HL-60 (cell line): ENCODE measurements around the gene BFSP2.

Experiments used
- DNase-seq, 2 experiments: peaks; one replicate each; pipeline ENCODE4 v3.0.0-alpha.2; 2010 to 2020; ENCODE audit warnings: low read depth in 1 of 2, low spot score in 1 of 2
- H3K27ac ChIP-seq: fragments of 250-450 bp; sonication (Bioruptor Pico); replicated peaks from 2 replicates; pipeline ENCODE4 v1.5.1; 2020; ENCODE audit warnings: mild to moderate bottlenecking, moderate library complexity
- H3K27me3 ChIP-seq: fragments of 250-450 bp; sonication (Bioruptor Pico); 2 replicates; pipeline ENCODE4 v1.5.1; 2021; ENCODE audit warnings: mild to moderate bottlenecking, moderate library complexity; ENCODE audit not compliant: insufficient read depth, poor library complexity, severe bottlenecking
- H3K4me3 ChIP-seq: replicated peaks from 2 replicates; pipeline ENCODE4 v1.5.1; 2011; ENCODE audit warnings: mild to moderate bottlenecking, control low read depth, low read length; ENCODE audit not compliant: insufficient read depth
- CTCF ChIP-seq: IDR thresholded peaks from one replicate; pipeline ENCODE4 v1.5.1; 2011; ENCODE audit warnings: low read length, control low read depth, inconsistent platforms; ENCODE audit not compliant: insufficient read depth
- GABPA ChIP-seq: IDR thresholded peaks from 2 replicates; pipeline ENCODE4 v1.6.1; 2012; ENCODE audit warnings: low read depth
- POLR2AphosphoS5 ChIP-seq: IDR thresholded peaks from 2 replicates; pipeline ENCODE4 v1.6.1; 2012; ENCODE audit warnings: low read depth
- REST ChIP-seq: IDR thresholded peaks from 2 replicates; pipeline ENCODE4 v1.6.1; 2012; ENCODE audit warnings: low read depth; ENCODE audit not compliant: insufficient replicate concordance
- SPI1 ChIP-seq: IDR thresholded peaks from 2 replicates; pipeline ENCODE4 v1.6.1; 2012; ENCODE audit warnings: low read depth, mild to moderate bottlenecking, borderline replicate concordance

Gene BFSP2

GRCh38 chr3:133375403-133375745, 24.5 kb upstream of the BFSP2 start:
- Histone ChIP-seq H3K4me3 (no peak overlapping the region), H3K27ac (no peak overlapping the region), H3K27me3 (no peaks in the 10 kb centered on the region)
- TF ChIP-seq CTCF (no peak), POLR2AphosphoS5 (no peak), REST (no peak), SPI1 (no peak), GABPA (no peak)
- no peak for DNase-seq

- Histone ChIP-seq H3K4me3 (no peak overlapping the region), H3K27me3 (no peaks in the 10 kb centered on the region), H3K27ac (no peak overlapping the region)
- DNase-seq, result peak in 1 of 2 experiments; percentile 21
- TF ChIP-seq POLR2AphosphoS5 (no peak), SPI1 (no peak), CTCF (no peak), GABPA (no peak), REST (no peak)
Observed at GRCh38 chr3:133376810-133377209, 23.0 kb upstream of the BFSP2 start.

DNA sequence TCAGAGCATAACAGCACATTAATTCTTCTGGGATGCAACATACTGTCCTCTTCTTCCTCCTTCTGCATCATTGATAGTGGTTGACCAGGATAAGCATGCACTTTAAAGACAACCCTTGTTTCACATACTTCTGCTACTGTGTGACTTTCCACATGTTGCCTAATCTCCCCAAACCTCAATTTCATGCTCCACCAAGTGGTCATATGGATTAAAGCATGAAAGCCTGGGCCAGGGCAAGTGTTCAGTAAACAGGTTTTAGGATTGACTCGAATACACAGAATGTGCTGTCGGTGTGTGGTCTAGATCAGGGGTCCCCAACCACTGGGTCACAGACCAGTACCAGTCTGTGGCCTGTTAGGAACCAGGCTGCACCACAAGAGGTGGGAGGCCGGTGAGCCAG, 22.5 kb upstream of the BFSP2 start:
- Histone ChIP-seq H3K27me3 (no peaks in the 10 kb centered on the region), H3K27ac (no peak overlapping the region), H3K4me3 (no peak overlapping the region)
- peak; percentile 13 to 60 for DNase-seq
- TF ChIP-seq POLR2AphosphoS5 (no peak), CTCF (peak; percentile 17)

GRCh38 chr3:133379926-133380325, 19.9 kb upstream of the BFSP2 start:
- H3K27ac ChIP-seq, result no peak overlapping the region
- TF ChIP-seq SPI1 (no peak), POLR2AphosphoS5 (no peak), GABPA (no peak), CTCF (no peak), REST (no peak)
- H3K4me3 ChIP-seq, result no peak overlapping the region
- no peak for DNase-seq
- peaks cover 2% of the 10 kb centered on the region for H3K27me3 ChIP-seq
